ENCODE measurements around the gene SLC39A13.

GRCh38 chr11:47361419-47361818 lies 47.0 kb upstream of the SLC39A13 start:
- no peak for TF ChIP-seq CTCF (conservative IDR thresholded peaks at IDR 0.05; ENCODE audit: low read depth, low read length)
- TF ChIP-seq EZH2phosphoT487 (IDR thresholded peaks at IDR 0.05; ENCODE audit: borderline replicate concordance, low read length): no peak
- no peak for TF ChIP-seq EZH2 (IDR thresholded peaks at IDR 0.05; ENCODE audit: low read length, unreplicated experiment)
